ENCODE data around the gene PERM1.

GRCh38 chr1:933603-933940, 48.3 kb downstream of the PERM1 start:
- no peak for TF ChIP-seq CTCF (IDR thresholded peaks at IDR 0.05)
- TF ChIP-seq POLR2A (IDR thresholded peaks at IDR 0.05) = no peak
- no peak for TF ChIP-seq POLR2AphosphoS5 (IDR thresholded peaks at IDR 0.05)

All from breast epithelium (tissue), 3 donors.